ENCODE results near the gene RBP7.
A peak's percentile ranks its signal among the peaks of the same experiment; 100 is the strongest.

Gene RBP7

DNA sequence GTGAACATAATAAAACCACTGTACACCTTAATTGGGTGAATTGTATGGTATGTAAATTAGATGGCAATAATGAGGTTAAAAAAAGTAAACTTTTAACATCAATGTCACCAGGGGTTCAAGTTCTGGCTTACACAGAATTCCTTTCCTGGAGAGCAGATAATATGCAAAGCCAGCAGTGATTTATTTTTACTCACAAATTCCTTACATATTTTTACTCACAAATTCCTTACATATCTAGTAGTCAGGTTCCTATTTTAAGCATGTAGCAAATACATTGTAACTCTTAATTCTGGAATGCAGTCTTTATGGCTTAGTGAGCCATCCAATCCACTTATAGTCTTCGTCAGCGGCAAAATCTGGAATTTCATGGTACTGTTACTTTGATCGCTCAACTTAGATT, 34.4 kb downstream of the RBP7 start:
- DNase-seq, result no peak

- peak; percentile 81 to 100 (median 96) for DNase-seq
These were observed 35.7 kb downstream of the RBP7 start, which contains the start of gene UBE4B for GRCh38 chr1:10032590-10033358. Gene UBE4B (plus strand): TSS chr1:10032958. CDS start chr1:10033671, 713 bp downstream.

DNA sequence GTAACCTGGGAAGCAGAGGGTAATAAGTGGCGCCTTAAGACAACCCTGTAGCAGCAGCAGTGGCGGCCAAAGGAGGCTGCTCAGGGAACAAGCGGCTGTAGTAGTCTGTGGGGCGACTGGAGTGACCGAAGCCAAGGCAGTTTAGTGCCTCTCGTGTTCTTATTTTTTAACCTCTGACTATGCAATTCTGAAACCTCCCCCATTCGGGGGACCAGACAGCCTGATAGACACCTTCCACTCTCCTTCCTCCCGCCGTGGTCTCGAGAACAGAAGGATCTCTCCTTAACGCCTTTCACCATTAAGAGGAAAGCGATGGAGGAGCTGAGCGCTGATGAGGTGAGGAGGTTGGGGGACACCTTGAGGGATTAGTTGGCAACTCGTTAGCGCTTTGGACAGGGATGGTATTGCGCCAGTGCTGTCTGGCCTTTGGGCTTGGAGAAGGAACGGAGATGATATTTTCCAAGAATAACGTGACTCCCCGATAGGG, 36.4 kb downstream of the RBP7 start:
- DNase-seq, result peak in 3 of 14 donors; percentile 27 to 64 (median 63)

- DNase-seq, result no peak
These were observed 45.7 kb downstream of the RBP7 start for GRCh38 chr1:10042746-10043145.

GRCh38 chr1:10045480-10046355, 48.7 kb downstream of the RBP7 start:
- DNase-seq, result peak in 2 of 14 donors; percentile 50 to 95

GRCh38 chr1:10046356-10047085, 49.5 kb downstream of the RBP7 start:
- peak in 5 of 14 donors; percentile 17 to 82 (median 26) for DNase-seq

DNA sequence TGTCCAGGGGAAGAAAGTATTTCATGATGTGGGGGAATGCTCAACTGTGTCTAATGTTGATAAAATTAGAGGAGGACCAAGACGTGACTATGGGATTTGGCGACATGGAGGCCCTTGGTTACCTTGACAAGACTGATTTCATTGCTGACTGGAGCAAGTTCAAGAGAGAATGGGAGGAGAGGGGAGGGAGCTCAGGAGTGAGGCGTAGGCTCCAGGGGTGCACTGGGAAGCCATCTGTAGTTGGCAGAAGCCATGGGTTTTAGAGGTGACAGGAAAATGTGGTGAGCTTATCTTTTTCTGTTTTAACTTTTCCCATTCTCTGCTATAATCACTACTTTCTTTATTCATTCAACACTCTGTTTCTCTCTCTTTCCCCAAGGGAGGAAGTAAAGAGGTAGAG, 51.6 kb downstream of the RBP7 start:
- DNase-seq, result peak in 1 of 14 donors; percentile 65

DNA sequence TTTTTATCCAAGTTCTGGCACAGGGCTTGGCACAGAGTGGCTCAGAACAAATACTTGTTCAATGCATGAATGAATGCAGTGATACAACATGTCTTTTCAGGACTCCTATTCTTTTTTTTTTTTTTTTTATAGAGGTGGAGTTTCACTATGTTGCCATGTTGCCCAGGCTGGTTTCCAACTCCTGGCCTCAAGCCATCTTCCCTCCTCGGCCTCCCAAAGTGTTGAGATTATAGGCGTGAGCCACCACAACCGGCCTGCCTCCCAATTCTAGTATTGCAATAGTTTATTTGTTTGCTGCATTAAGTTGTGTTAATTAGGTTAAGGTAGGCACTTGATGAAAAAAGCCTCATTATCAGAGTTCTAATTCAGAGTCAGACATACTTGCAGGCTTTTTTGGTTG, 53.6 kb downstream of the RBP7 start:
- DNase-seq, result no peak

DNA sequence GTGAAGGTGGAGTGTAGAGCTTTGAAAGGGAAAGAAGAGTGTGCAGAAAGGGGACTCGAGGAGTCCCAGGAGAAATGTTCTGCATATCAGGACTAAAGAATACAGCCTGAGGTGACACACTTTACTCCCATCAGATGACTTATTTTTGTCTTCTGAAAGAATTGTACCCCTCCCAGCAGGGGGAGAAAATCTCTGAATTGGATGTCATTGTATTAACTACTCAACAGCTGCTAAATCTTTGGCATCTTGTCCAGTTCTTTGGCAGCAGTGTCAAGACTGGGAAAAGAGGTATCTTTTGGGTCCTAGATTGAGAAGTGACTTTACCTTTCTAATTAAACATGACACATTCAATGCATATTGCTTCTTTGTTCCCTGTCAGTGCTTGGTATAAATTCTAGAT, 54.6 kb downstream of the RBP7 start:
- no peak for DNase-seq

DNA sequence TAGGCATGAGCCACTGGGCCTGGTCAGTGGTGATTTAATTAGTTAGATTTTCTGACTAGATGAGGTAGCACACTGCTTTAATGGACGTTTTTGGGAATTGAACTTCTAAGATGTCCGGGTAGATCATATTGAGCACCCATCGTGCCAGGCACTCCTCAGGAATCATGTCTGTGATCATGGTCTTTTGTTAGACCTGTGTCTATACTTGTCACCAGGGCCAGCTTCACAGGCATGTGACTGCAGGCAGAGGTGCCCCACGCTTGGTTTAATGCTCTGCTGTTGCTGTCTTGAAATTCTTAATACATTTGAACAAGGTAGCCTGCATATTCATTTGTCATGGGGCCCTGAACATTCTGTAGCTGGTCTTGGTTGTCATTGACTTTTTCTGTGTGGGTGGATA, 55.3 kb downstream of the RBP7 start:
- DNase-seq, result no peak

GRCh38 chr1:10054465-10054864, 57.4 kb downstream of the RBP7 start:
- DNase-seq, result peak in 2 of 14 donors; percentile 17 to 20

GRCh38 chr1:10056599-10056987, 59.6 kb downstream of the RBP7 start:
- no peak for DNase-seq

DNA sequence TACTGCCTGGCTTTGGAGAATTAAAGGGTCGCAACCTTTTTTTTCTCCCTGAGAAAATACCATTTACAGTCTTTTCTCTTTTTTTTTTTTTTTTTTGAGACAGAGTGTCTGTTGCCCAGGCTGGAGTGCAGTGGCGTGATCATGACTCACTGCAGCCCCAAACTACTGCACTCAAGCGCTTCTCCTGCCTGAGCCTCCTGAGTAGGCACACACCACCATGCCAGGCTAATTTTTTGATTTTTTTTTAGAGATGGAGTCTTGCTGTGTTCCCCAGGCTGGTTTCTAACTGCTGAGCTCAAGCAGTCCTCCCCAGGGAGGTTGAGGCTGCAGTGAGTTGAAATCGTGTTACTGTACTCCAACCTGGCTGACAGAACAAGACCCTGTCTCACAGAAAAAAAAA, 60.3 kb downstream of the RBP7 start:
- peak in 2 of 14 donors; percentile 35 to 40 for DNase-seq

- DNase-seq, result no peak
These were observed 60.8 kb downstream of the RBP7 start for GRCh38 chr1:10057796-10058195.

DNA sequence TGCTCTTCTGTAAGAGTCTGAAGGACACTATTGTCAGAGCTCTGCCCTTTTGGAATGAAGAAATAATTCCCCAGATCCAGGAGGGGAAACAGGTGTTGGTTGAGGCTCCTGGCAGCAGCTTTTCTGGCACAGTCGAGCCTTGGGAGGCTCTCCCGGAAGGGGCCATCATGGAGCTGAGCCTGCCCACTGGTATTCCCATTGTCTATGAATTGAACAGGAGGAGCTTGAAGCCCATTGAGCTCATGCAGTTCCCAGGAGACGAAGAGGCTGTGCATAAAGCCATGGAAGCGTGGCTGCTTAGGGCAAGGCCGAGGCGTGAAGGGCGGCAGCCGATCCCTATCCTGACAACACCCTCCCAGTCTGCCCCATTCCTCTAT, 62.3 kb downstream of the RBP7 start:
- peak in 1 of 14 donors; percentile 69 for DNase-seq

GRCh38 chr1:10060311-10061100, 63.5 kb downstream of the RBP7 start:
- no peak for DNase-seq

DNA sequence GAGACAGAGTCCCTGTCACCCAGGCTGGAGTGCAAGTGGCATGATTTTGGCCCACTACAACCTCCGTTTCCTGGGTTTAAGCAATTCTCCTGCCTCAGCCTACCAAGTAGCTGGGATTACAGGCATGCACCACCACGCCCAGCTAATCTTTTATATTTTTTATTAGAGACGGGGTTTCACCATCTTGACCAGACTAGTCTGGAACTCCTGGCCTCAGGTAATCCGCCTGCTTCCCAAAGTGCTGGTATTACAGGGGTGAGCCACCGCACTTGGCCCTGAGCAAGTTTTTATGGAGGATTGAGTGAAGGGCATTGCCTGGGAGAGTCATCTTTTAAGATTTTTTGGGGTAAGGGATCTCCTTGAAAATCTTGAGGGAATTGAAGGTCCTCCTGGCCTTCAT, 64.2 kb downstream of the RBP7 start:
- DNase-seq, result no peak

DNA sequence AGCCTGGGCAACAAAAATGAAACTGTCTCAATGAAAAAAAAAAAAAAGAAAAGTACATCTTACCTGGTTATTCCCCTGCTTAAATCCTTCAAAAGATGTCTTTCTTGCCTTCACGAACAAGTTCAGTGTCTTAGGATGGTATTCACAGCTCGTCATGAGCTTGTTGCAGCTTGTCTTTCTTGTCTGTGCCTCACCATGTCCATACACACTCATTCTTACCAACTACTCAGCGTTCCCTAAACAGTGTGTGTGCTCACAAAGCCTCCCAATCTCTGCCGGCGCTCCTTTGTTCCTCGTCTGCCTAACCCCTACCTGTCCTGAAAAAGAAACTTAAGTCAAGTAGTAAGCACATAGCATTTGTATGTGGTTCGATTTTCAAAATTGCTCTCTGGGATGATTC, 66.8 kb downstream of the RBP7 start:
- DNase-seq, result no peak

GRCh38 chr1:10064416-10065343, 67.7 kb downstream of the RBP7 start:
- no peak for DNase-seq

GRCh38 chr1:10065344-10065685, 68.3 kb downstream of the RBP7 start:
- DNase-seq, result peak in 5 of 14 donors; percentile 23 to 60 (median 34)

Measured in C1 segment of cervical spinal cord (tissue), 14 donors.